Ovary (tissue), 9 donors: Measurements from ENCODE around the gene CHRDL1. TPM values are rescaled to one million over a fixed set of nuclear protein-coding genes. Genes with fewer than 3 reads are reported as not detected.

ENCODE experiments used
- DNase-seq, 5 donors: peaks; one replicate each; pipeline ENCODE4 v3.0.0-alpha.2; 2019 to 2020
- H3K27ac ChIP-seq, 2 donors: fragments of 200-600 bp; one replicate each; pipeline versions ENCODE4 v1.5.1 to v1.8.0; 2019 to 2022
- H3K27me3 ChIP-seq: fragments of 200-600 bp; one replicate; pipeline ENCODE4 v1.8.0; 2022
- H3K36me3 ChIP-seq: fragments of 200-600 bp; sonication (generic); one replicate; pipeline ENCODE4 v1.5.1; 2019
- H3K4me1 ChIP-seq: one replicate; pipeline ENCODE4 v1.8.1; 2013; ENCODE audit warnings: mild to moderate bottlenecking, moderate library complexity; ENCODE audit not compliant: insufficient read depth
- H3K4me3 ChIP-seq: fragments of 200-600 bp; sonication (generic); one replicate; pipeline ENCODE4 v1.5.1; 2017
- H3K9me3 ChIP-seq, 2 donors: fragments of 200-600 bp in 1 of 2; sonication (generic) in 1 of 2; one replicate each; pipeline versions ENCODE4 v1.5.1 to v1.8.1; 2013 to 2019; ENCODE audit warnings: mild to moderate bottlenecking in 1 of 2, moderate library complexity in 1 of 2
- CTCF ChIP-seq, 3 donors: fragments of 450-650 bp in 2 of 3; fragments of 200-600 bp in 1 of 3; IDR thresholded peaks; one replicate each; pipeline versions ENCODE4 v1.5.1 to v1.8.0; 2016 to 2022; ENCODE audit warnings: antibody characterized with exemption in 3 of 3, mild to moderate bottlenecking in 1 of 3
- EP300 ChIP-seq: sonication (generic); formaldehyde crosslinking; IDR thresholded peaks from one replicate; pipeline ENCODE4 v1.6.1; 2017; ENCODE audit warnings: antibody characterized with exemption
- POLR2A ChIP-seq: fragments of 450-650 bp; IDR thresholded peaks from one replicate; pipeline ENCODE4 v1.6.1; 2017; ENCODE audit warnings: antibody characterized with exemption, mild to moderate bottlenecking, moderate library complexity
- WGBS, 3 donors: extraction: QIAGEN DNeasy Blood & Tissue Kit in 1 of 3; methylation state at CpG; one replicate each; pipeline versions ENCODE4 v1.1.5 to v1.1.7; 2013 to 2017; 5-methylcytosine and 5-hydroxymethylcytosine counted together
- intact Hi-C, 4 donors: fragments of 100-400 bp; cut with DNase I; formaldehyde crosslinking; loops; one replicate each; pipeline versions ENCODE4 v1.11.0 to v1.15.1; 2022 to 2023
- polyA plus RNA-seq, 2 donors: library from polyadenylated mRNA; stranded (reverse); fragments of 200-250 nt in 1 of 2; fragments of 350-450 nt in 1 of 2; fragmentation: Illumina TruSeq in 1 of 2; extraction: RNeasy Lipid Tissue Mini Kit (QIAGEN cat#74804) in 1 of 2; gene quantifications; one replicate each; pipeline ENCODE4 v1.2.3, GENCODE V29; 2013 to 2014
- total RNA-seq, 7 donors: library from RNA; depleted of rRNA in 2 of 7; stranded (reverse); fragments of >200 nt in 2 of 7; fragmentation: NEBNext Ultra II Directional in 3 of 7; extraction: Animal tissue kit (Norgen Biotek cat#: 25700) in 3 of 7; gene quantifications; one replicate each; pipeline versions ENCODE4 v1.1.0 to v1.2.4, GENCODE V29; 2016 to 2023
- donor health status: DM: no; HTN: no; CAD: no; lungs with moderate emphysema.
- donor health status: DM: no; HTN: no; CAD: no.
- donor health status: Bipolar disorder and iron deficiency.
- donor health status: DM: yes; HTN: yes; CAD: no.
- donor health status: DM: no; HTN: no; CAD: no.
- donor health status: DM: yes; HTN: yes; CAD: no.

Gene CHRDL1
- total and polyA plus RNA-seq, 9 donors, result 0.66 to 70.2 (median 3.8) TPM

- WGBS, 3 donors, result 49 to 55% (median 53%) methylated on average over 5 of the region's 5 CpGs
- no peaks in the 10 kb centered on the region for H3K4me1 ChIP-seq
- no peak overlapping the region for H3K4me3 ChIP-seq
- DNase-seq, result no peak
- peaks cover 0 to 5% of the 10 kb centered on the region in 2 donors for H3K9me3 ChIP-seq
- no peaks in the 10 kb centered on the region for H3K27me3 ChIP-seq
- H3K36me3 ChIP-seq, result no peaks in the 10 kb centered on the region
- intact Hi-C loops, result no loop called here
- H3K27ac ChIP-seq, result no peak overlapping the region
- no peak for TF ChIP-seq CTCF (IDR thresholded peaks at IDR 0.05)
- TF ChIP-seq EP300, result no peak
- no peak for TF ChIP-seq POLR2A
Measured at GRCh38 chrX:110743679-110744340, 51.8 kb downstream of the CHRDL1 start.

GRCh38 chrX:110741213-110741796, 54.3 kb downstream of the CHRDL1 start:
- Histone ChIP-seq H3K4me3 (no peak overlapping the region), H3K9me3 (peaks cover 0 to 5% of the 10 kb centered on the region in 2 donors), H3K4me1 (no peaks in the 10 kb centered on the region), H3K36me3 (no peaks in the 10 kb centered on the region), H3K27ac (no peak overlapping the region), H3K27me3 (no peaks in the 10 kb centered on the region)
- DNase-seq, result no peak
- WGBS, 3 donors, result 63 to 75% (median 75%) methylated on average over 1 of the region's 1 CpG
- no peak for TF ChIP-seq CTCF (IDR thresholded peaks at IDR 0.05)
- no peak for TF ChIP-seq EP300
- no peak for TF ChIP-seq POLR2A
- intact Hi-C loops, result no loop called here

GRCh38 chrX:110734894-110735541, 60.6 kb downstream of the CHRDL1 start:
- no peak for DNase-seq
- no peaks in the 10 kb centered on the region for H3K4me1 ChIP-seq
- peaks cover 0 to 5% of the 10 kb centered on the region in 2 donors for H3K9me3 ChIP-seq
- 54 to 78% (median 60%) methylated on average over 3 of the region's 3 CpGs for WGBS, 3 donors
- no peak for TF ChIP-seq CTCF (IDR thresholded peaks at IDR 0.05)
- no peaks in the 10 kb centered on the region for H3K27me3 ChIP-seq
- H3K36me3 ChIP-seq, result no peaks in the 10 kb centered on the region
- no peak overlapping the region for H3K27ac ChIP-seq
- intact Hi-C loops, result no loop called here
- no peak overlapping the region for H3K4me3 ChIP-seq

- H3K4me1 ChIP-seq, result no peaks in the 10 kb centered on the region
- no peak for DNase-seq
- TF ChIP-seq POLR2A (no peak), EP300 (no peak), CTCF (IDR thresholded peaks at IDR 0.05) (no peak)
- H3K4me3 ChIP-seq, result no peak overlapping the region
- intact Hi-C loops, result no loop called here
- no peaks in the 10 kb centered on the region for H3K27me3 ChIP-seq
- H3K36me3 ChIP-seq, result no peaks in the 10 kb centered on the region
- H3K27ac ChIP-seq, result no peak overlapping the region
- 18 to 44% (median 42%) methylated on average over 1 of the region's 1 CpG for WGBS, 3 donors
- H3K9me3 ChIP-seq, result peaks cover 0 to 5% of the 10 kb centered on the region in 2 donors
Measured at GRCh38 chrX:110734271-110734670, 61.3 kb downstream of the CHRDL1 start.
